ENCODE measurements around the gene CPVL.

GRCh38 chr7:29131678-29132077 lies 14.7 kb downstream of the CPVL start:
- TF ChIP-seq POLR2AphosphoS5 (IDR thresholded peaks at IDR 0.05; ENCODE audit: low read depth, low read length): no peak
- TF ChIP-seq JUND (IDR thresholded peaks at IDR 0.05): no peak
- TF ChIP-seq CTCF (IDR thresholded peaks at IDR 0.05 in 2 of 3, conservative IDR thresholded peaks at IDR 0.05 in 1 of 3; ENCODE audit: borderline replicate concordance in 1 of 3, insufficient read depth in 1 of 3, low read depth in 2 of 3, low read length in 2 of 3): no peak
- TF ChIP-seq YY1 (IDR thresholded peaks at IDR 0.05; ENCODE audit: extremely low read depth, insufficient replicate concordance, low read depth, low read length): no peak
- no peak for TF ChIP-seq POLR2A (IDR thresholded peaks at IDR 0.05; ENCODE audit: borderline replicate concordance, extremely low read depth, insufficient read depth, insufficient read length)
- no peak for TF ChIP-seq RAD21 (IDR thresholded peaks at IDR 0.05; ENCODE audit: low read depth)
- no peak for TF ChIP-seq EZH2 (IDR thresholded peaks at IDR 0.05)
- no peak for TF ChIP-seq MAX (IDR thresholded peaks at IDR 0.05)
- no peak for TF ChIP-seq EZH2phosphoT487 (IDR thresholded peaks at IDR 0.05; ENCODE audit: borderline replicate concordance)
- no peak for TF ChIP-seq SP1 (IDR thresholded peaks at IDR 0.05; ENCODE audit: low read depth)
- TF ChIP-seq ZNF274 (IDR thresholded peaks at IDR 0.05; ENCODE audit: low read depth, low read length): no peak
